ENCODE measurements around the gene HS6ST2. TPM values are rescaled to one million over a fixed set of nuclear protein-coding genes. Genes with fewer than 3 reads are reported as not detected.
"Not testable (repeated sequence)": the region's sequence is repeated elsewhere in the genome, so short reads cannot be mapped to it uniquely, and the experiment has no call there.

HS6ST2 gene
- total RNA-seq, 1 donor from 2014 or later, result 0.24 TPM

DNA sequence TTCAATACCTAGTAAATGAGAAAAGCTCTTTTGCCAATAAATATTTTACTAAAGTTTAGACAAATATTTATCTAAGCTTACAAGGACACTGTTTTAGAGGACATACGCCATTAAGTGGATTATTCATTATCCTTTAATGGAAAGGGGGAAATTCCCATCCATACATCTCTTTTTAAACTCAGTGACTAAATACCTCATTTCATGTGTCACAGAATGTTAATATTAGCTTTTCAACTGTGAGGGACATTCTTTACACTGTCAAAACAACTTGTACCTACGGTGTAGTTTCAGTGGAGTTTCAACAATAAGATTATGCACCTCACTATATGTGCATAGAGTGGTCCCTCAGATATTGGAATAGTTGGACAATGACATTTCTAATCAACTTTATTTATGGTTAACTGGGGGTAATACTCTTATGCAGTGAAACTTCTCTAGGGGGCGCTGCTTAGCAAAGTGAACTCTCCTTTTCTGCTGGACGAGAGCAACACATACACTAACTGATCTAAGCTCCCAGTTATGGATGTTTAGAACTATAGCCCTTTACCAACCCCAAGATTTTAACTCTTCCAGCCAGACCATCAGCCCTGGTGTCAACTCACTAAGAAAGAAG is 9.7 kb downstream of the HS6ST2 start:
- intact Hi-C loops (cut with DNase I), result no loop called here
- no peak for DNase-seq (ENCODE audit: low spot score)

DNA sequence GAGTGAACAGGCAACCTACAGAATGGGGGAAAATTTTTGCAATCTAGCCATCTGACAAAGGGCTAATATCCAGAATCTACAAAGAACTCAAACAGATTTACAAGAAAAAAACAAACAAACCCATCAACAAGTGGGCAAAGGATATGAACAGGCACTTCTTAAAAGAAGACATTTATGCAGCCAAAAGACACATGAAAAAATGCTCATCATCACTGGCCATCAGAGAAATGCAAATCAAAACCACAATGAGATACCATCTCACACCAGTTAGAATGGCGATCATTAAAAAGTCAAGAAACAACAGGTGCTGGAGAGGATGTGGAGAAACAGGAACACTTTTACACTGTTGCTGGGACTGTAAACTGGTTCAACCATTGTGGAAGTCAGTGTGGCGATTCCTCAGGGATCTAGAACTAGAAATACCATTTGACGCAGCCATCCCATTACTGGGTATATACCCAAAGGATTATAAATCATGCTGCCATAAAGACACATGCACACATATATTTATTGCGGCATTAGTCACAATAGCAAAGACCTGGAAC is 13.3 kb downstream of the HS6ST2 start:
- intact Hi-C loops (cut with DNase I); DNase-seq (ENCODE audit: low spot score): not testable (repeated sequence)

DNA sequence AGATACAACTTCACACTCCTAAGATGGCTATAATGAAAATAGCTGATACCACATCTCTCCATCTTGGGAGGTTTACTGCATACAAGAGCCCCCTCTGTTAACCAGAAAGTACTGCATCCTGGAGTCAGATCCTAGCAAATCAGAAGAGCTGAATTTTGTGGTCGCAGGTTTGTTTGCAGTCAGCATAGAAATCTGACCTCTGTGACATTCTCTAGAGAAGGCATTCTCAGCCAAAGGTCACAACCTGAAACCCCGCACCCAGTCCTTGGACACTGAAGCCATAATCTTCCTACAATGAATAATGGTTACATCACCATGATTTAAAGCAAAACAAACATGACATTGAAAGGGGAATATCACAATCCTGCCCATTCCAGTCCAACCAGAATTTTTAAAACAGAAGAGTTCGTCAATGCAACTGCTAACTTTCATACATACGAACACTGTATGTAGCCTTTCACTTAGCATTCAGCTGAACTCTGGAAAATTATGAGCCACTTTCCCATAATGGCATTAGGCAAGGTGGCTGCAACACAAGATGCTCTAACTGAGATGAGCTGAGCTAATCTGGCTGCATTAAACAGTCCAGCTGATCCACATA is 17.6 kb downstream of the HS6ST2 start:
- DNase-seq (ENCODE audit: low spot score), result no peak
- intact Hi-C loops (cut with DNase I), result no loop called here

DNA sequence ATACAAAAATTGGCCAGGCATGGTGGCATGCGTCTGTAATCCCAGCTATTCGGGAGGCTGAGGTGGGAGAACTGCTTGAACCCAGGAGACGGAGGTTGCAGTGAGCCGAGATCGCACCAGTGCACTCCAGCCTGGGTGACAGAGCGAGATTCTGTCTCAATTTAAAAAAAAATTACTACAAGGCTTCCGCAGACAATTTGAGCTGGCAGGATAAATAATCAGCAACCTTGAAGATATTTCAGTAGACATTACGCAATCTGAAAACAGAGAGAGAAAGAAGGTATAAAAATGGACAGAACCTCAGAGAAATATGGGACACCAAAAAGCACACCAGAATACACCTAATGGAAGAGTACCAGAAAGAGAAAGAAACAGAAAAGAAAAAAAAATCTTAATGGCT is 25.3 kb downstream of the HS6ST2 start:
- intact Hi-C loops (cut with DNase I), result no loop called here
- no peak for DNase-seq (ENCODE audit: low spot score)

GRCh38 chrX:132924426-132924825 is 34.0 kb downstream of the HS6ST2 start:
- intact Hi-C loops (cut with DNase I), result no loop called here
- DNase-seq (ENCODE audit: low spot score), result no peak

DNA sequence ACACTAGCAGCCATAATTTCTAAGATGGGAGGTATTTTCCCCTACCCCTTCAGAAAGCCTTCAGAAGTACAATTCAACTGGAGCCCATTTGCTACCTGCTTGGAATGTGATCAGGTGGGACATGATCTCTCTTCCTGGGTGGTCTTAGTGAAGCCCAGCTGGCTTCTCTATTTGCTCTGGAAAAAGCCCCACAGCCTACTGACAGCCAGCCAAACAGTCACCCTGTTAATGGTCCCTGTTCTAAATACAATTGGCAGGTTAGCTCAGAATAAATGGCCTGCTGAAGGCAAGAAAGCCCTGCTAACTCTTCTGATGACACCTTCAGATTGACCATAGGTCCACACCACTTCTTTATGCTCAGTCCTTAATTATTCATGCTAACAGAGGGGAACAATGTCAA is 39.9 kb downstream of the HS6ST2 start:
- intact Hi-C loops (cut with DNase I), result no loop called here

GRCh38 chrX:132916349-132916748 is 42.1 kb downstream of the HS6ST2 start:
- intact Hi-C loops (cut with DNase I), result no loop called here
- no peak for DNase-seq (ENCODE audit: low spot score)

More for the DNA sequence above, 39.9 kb downstream of the HS6ST2 start:
- DNase-seq (ENCODE audit: low spot score), result no peak

- DNase-seq (ENCODE audit: low spot score), result no peak
- intact Hi-C loops (cut with DNase I), result no loop called here
Measured at GRCh38 chrX:132909643-132910042, 48.8 kb downstream of the HS6ST2 start.

GRCh38 chrX:132908891-132909290 is 49.5 kb downstream of the HS6ST2 start:
- DNase-seq (ENCODE audit: low spot score), result no peak
- intact Hi-C loops (cut with DNase I), result no loop called here

- no peak for DNase-seq (ENCODE audit: low spot score)
- intact Hi-C loops (cut with DNase I), result no loop called here
Measured at GRCh38 chrX:132900633-132901293, 57.7 kb downstream of the HS6ST2 start.

DNA sequence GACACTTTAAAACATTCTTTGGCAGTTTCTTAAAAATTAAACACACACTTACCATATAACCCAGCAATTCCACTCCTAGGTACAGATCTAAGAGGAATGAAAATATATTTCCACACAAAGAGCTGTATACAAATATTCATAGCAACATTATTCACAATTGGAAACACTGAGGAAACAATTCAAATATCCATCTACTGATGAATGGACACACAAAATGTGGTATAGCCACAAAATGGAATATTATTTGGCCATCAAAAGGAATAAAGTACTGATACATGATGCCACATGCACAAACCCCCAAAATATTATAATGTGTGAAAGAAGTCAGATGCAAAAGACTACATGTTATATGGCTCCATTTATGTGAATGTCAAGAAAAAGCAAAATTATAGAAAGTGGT is 70.9 kb downstream of the HS6ST2 start:
- intact Hi-C loops (cut with DNase I), result no loop called here
- DNase-seq (ENCODE audit: low spot score), result no peak

- intact Hi-C loops (cut with DNase I), result no loop called here
- no peak for DNase-seq (ENCODE audit: low spot score)
Measured at GRCh38 chrX:132883358-132883915, 75.0 kb downstream of the HS6ST2 start.

DNA sequence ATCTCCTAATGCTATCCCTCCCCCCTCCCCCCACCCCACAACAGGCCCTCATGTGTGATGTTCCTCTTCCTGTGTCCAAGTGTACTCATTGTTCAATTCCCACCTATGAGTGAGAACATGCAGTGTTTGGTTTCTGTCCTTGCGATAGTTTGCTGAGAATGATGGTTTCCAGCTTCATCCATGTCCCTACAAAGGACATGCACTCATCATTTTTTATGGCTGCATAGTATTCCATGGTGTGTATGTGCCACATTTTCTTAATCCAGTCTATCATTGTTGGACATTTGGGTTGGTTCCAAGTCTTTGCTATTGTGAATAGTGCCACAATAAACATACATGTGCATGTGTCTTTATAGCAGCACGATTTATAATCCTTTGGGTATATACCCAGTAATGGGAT is 77.7 kb downstream of the HS6ST2 start:
- intact Hi-C loops (cut with DNase I); DNase-seq (ENCODE audit: low spot score): not testable (repeated sequence)

DNA sequence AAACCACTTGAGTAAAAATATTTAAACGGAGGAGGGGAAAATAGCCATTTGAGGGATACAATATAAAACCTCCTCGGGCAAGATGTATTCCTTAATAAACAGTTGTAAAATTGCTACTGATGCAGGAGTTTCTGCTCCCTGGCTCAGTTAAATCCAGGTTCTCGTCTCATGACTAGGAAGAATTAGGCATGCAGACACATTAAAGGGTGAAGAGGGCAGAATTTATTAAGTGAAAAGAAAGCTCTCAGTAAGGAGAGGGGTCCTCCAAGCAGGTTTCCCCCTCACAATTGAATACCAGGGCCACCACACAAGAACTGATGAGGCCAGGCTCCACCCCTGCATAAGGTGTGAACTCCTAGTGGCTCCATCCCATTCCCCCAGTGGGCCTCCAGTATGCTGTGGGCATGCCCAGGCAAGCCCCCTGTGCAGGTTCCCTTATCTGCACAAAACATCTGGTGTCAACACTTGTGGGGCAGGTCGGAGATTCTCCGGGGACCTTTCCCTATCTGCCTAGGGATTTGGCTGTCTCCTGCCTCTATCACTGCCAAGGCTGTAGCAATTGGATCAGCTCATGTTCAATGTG is 80.4 kb downstream of the HS6ST2 start:
- DNase-seq (ENCODE audit: low spot score), result no peak
- intact Hi-C loops (cut with DNase I), result no loop called here

- intact Hi-C loops (cut with DNase I), result no loop called here
- DNase-seq (ENCODE audit: low spot score), result no peak
Measured at GRCh38 chrX:132876523-132877338, 81.7 kb downstream of the HS6ST2 start.

- intact Hi-C loops (cut with DNase I), result no loop called here
- DNase-seq (ENCODE audit: low spot score), result no peak
Measured at GRCh38 chrX:132875650-132876522, 82.5 kb downstream of the HS6ST2 start.

DNA sequence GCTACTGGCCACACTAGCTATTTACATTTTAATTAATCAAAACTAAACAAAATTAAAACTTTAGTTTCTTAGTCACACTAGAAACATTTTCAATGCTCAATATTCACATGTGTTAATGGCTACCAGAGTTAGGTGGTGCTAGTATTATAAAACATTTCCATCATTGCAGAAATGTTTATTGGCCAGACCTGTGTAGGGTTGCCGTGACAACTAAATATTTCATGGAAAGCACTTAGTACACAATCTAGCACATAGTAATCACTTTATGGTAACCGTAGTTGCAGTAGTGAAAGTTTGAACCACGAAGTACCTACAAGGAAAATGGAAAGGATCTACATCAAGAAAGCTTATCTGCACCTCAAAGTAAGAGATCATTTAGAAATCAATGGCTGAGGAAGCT is 95.9 kb downstream of the HS6ST2 start:
- no peak for DNase-seq (ENCODE audit: low spot score)
- intact Hi-C loops (cut with DNase I), result no loop called here

DNA sequence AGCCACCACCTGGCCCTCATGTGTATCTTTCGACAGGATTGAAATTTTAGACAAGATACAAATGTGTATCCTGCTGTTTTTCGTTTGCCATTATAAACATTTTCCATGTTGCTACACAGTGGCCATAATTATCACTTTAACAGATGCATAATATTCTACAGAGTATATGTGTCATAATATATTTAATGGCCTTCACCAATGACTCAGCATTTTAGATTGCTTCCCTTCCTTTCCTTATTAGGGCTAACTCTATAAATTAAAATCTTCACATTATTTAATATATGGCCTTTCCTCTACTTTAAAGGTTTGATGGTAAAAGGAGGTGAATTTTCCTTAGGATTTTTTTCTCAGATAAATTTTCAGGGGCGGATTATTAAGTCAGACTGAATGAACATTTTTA is 97.4 kb downstream of the HS6ST2 start:
- DNase-seq (ENCODE audit: low spot score), result no peak
- intact Hi-C loops (cut with DNase I), result no loop called here

- no peak for DNase-seq (ENCODE audit: low spot score)
- intact Hi-C loops (cut with DNase I), result no loop called here
Measured at GRCh38 chrX:132860200-132860599, 98.2 kb downstream of the HS6ST2 start.

All from cardiac septum (tissue), 1 donor.